ENCODE results near the gene TRPM3.

Gene TRPM3

GRCh38 chr9:70581955-70582350 lies 539.5 kb downstream of the TRPM3 start:
- DNase-seq (ENCODE audit: low spot score) = no peak
- no peak for TF ChIP-seq CTCF (IDR thresholded peaks at IDR 0.05; ENCODE audit: extremely low read depth, missing control alignments)

DNA sequence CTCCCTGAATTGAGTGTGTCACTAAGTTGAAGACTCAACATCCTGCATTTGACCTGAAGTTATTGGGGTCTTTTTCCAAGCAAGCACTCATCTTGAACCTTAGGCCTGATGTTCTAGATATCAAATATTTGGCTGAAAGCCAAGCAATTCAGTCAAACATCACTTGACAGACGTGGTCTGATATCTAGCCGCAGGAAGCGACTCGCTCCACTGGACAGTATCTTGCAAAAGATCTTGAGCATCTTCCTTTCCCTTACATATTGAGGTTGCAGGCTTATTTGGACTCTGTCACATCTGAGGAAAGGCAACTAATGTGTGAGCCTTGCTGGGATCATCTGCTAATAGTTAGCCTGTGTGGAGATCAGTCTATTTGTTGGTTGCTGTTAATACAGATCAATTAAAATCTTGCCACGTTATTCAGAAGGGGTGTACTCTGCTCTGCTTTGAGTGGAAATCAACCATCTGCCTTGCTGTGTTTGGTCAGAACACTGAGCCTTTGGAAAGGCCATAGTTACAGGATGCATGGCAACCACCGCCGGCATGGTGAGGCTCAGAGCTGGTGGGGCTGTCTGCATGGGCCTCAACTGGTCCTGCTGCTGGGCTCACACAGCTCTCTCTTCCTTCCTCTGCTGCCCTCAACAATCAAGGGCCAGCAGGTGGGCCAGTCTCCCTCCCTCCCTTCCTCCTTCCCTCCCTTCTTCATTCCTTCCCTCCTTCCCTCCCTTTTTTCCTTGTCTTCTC lies 540.0 kb downstream of the TRPM3 start:
- DNase-seq (ENCODE audit: low spot score) = no peak
- no peak for TF ChIP-seq CTCF (IDR thresholded peaks at IDR 0.05; ENCODE audit: extremely low read depth, missing control alignments)

GRCh38 chr9:70580606-70581195 lies 540.7 kb downstream of the TRPM3 start:
- no peak for TF ChIP-seq CTCF (IDR thresholded peaks at IDR 0.05; ENCODE audit: extremely low read depth, missing control alignments)

DNA sequence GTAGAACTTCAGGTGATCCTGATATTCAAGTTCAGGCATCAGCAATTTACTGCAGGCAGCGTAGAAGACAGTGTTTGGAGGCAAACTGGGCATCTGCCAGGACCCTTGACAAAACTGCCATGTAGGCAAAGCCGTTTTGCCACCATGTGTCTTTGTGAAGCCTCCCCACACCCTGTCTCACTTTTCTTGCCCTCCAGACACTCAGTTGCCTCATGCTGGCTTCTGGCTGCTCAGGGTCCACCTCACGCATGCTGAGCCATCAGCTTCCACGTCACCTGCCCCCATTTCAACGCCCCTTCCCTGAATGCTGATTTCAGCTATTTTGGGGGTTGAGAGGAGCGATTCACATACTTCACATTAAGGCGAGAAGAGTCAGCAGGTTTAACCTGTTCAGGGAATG lies 541.7 kb downstream of the TRPM3 start:
- TF ChIP-seq CTCF (IDR thresholded peaks at IDR 0.05; ENCODE audit: extremely low read depth, missing control alignments) = no peak
- no peak for DNase-seq (ENCODE audit: low spot score)

More at GRCh38 chr9:70580606-70581195, 540.7 kb downstream of the TRPM3 start:
- DNase-seq (ENCODE audit: low spot score) = no peak

DNA sequence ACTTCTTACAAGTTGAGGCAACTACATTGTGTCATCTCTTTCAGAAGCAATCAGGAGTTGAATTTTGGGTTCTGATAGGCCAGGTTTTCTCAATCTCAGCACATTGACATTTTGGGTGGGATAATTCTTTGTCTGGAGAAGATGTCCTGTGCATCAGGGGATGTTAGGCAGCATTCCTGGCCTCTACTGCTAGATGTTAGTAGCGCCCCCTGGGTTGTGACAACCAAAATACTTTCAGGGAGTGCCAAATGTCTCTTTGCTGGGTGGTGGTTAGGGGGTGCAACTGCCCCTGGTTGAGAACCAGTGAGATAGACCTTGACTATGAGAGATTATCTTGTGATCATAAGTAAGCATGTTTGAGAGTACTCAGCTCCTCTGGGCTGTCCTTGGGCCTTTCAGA lies 542.7 kb downstream of the TRPM3 start:
- DNase-seq (ENCODE audit: low spot score) = no peak

DNA sequence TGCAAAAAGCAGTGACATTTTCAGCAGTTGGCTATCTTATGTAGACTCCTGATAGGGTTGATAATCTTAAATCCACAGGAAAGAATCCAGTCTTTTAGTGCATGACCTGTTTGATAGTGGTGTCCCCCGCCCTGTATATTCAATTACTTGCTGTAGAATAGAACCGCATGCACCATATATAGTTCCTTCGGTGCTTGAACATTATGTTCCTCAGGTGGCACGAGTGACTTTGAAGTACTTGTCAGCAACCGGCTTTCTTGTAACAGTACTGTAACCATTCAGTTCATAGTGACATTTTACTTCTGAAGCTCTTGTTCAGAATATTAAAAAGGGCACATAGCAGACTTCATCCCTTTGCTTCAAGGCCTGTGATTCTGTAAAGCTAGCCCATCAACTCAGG lies 543.8 kb downstream of the TRPM3 start:
- no peak for DNase-seq (ENCODE audit: low spot score)
- TF ChIP-seq CTCF (IDR thresholded peaks at IDR 0.05; ENCODE audit: extremely low read depth, missing control alignments) = no peak

More for the DNA sequence above, 542.7 kb downstream of the TRPM3 start:
- TF ChIP-seq CTCF (IDR thresholded peaks at IDR 0.05; ENCODE audit: extremely low read depth, missing control alignments) = peak; percentile 1

DNA sequence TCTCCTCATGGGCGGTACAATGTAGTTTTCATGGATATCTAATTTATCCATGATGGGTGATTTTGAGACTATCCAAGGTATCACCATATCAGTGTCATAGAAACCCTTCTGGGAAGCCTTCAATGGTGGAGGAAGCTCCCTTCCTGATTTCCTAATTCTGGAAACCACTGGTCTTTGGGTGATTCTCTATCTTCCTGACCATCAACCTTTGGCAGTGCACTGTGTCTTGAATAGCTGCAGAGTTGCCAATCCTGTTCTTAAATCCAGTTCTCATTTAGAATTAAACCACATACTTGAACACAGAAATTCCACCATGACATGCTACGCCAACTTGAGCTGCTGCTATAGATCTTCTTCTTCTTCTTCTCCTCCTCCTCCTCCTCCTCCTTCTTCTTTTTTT lies 545.3 kb downstream of the TRPM3 start:
- TF ChIP-seq CTCF (IDR thresholded peaks at IDR 0.05; ENCODE audit: extremely low read depth, missing control alignments) = no peak

More for the DNA sequence above, 545.3 kb downstream of the TRPM3 start:
- no peak for DNase-seq (ENCODE audit: low spot score)

Measured in GM20000 (cell line).